RPMI7951 (cell line): ENCODE results near the gene CIDEC. TPM values are rescaled to one million over a fixed set of nuclear protein-coding genes. Genes with fewer than 3 reads are reported as not detected.

Experiments used
- total RNA-seq: library from RNA; depleted of rRNA; stranded (reverse); fragments of >200 nt; shearing (Covaris generic); gene quantifications from 2 replicates; pipeline ENCODE4 v1.2.3, GENCODE V29; 2014; rRNA removed

CIDEC gene
- total RNA-seq, 1 experiment from 2014 or later, result not detected

Other genes starting within 250 kb of the CIDEC start
- 34.9 and 38.7 TPM in 2 replicates for gene MTMR14, start 230.7 kb downstream of the CIDEC start, total RNA-seq
- not detected in 2 replicates for gene CPNE9, start 176.4 kb downstream of the CIDEC start, total RNA-seq
- gene BRPF1, start 148.5 kb downstream of the CIDEC start, total RNA-seq, result 14.2 and 15.2 TPM in 2 replicates
- 31.2 and 34.4 TPM in 2 replicates for gene OGG1, start 130.3 kb downstream of the CIDEC start, total RNA-seq
- 40.4 and 46.9 TPM in 2 replicates for gene CAMK1, start 110.3 kb downstream of the CIDEC start, total RNA-seq
- gene TADA3, start 87.8 kb downstream of the CIDEC start, total RNA-seq, result 99.1 and 107 TPM in 2 replicates
- 254 and 426 TPM in 2 replicates for gene ARPC4, start 87.2 kb downstream of the CIDEC start, total RNA-seq
- gene TTLL3, start 70.0 kb downstream of the CIDEC start, total RNA-seq, result 4.7 and 7.4 TPM in 2 replicates
- gene RPUSD3, start 36.2 kb downstream of the CIDEC start, total RNA-seq, result 47.5 and 49.5 TPM in 2 replicates
- 34.7 and 36.8 TPM in 2 replicates for gene JAGN1, start 10.4 kb upstream of the CIDEC start, total RNA-seq
- not detected in 2 replicates for gene IL17RE, start 22.6 kb upstream of the CIDEC start, total RNA-seq
- gene IL17RC, start 36.8 kb upstream of the CIDEC start, total RNA-seq, result 23.2 and 25.8 TPM in 2 replicates
- 32.1 and 38.9 TPM in 2 replicates for gene CRELD1, start 53.6 kb upstream of the CIDEC start, total RNA-seq
- 0.98 and 1.2 TPM in 2 replicates for gene PRRT3, start 72.2 kb upstream of the CIDEC start, total RNA-seq
- gene EMC3, start 106.6 kb upstream of the CIDEC start, total RNA-seq, result 56.0 and 59.1 TPM in 2 replicates
- gene FANCD2, start 146.2 kb upstream of the CIDEC start, total RNA-seq, result 32.3 and 37.5 TPM in 2 replicates
- not detected in 2 replicates for gene FANCD2OS, start 228.0 kb upstream of the CIDEC start, total RNA-seq
- gene BRK1, start 235.4 kb upstream of the CIDEC start, total RNA-seq, result 301 and 331 TPM in 2 replicates